HG03196 (cell line): Measurements from ENCODE around the gene FOXK1.
"Not testable (repeated sequence)": the region's sequence is repeated elsewhere in the genome, so short reads cannot be mapped to it uniquely, and the experiment has no call there.

Experiments
- ATAC-seq: cut with Tn5 transposase; IDR thresholded peaks from one replicate; pipeline ENCODE4 v1.9.1; 2021; ENCODE audit not compliant: unreplicated experiment

The FOXK1 gene

GRCh38 chr7:4783292-4783652 is 101.2 kb downstream of the FOXK1 start:
- no peak for ATAC-seq

GRCh38 chr7:4783762-4784351 is 101.8 kb downstream of the FOXK1 start:
- no peak for ATAC-seq

- ATAC-seq = no peak
Observed at GRCh38 chr7:4784799-4785198, 102.7 kb downstream of the FOXK1 start.

GRCh38 chr7:4785371-4785770 is 103.3 kb downstream of the FOXK1 start:
- ATAC-seq = no peak

GRCh38 chr7:4786015-4786414 is 103.9 kb downstream of the FOXK1 start:
- ATAC-seq = no peak

- no peak for ATAC-seq
Observed at GRCh38 chr7:4787541-4787940, 105.4 kb downstream of the FOXK1 start.

- ATAC-seq = no peak
Observed at GRCh38 chr7:4787947-4788626, 106.0 kb downstream of the FOXK1 start.

GRCh38 chr7:4788627-4789189 is 106.6 kb downstream of the FOXK1 start:
- ATAC-seq = no peak

GRCh38 chr7:4789194-4790077 is 107.3 kb downstream of the FOXK1 start:
- ATAC-seq = no peak

GRCh38 chr7:4790078-4790465 is 108.0 kb downstream of the FOXK1 start:
- no peak for ATAC-seq

GRCh38 chr7:4790516-4790991 is 108.5 kb downstream of the FOXK1 start:
- ATAC-seq = no peak

GRCh38 chr7:4791101-4791737 is 109.1 kb downstream of the FOXK1 start:
- ATAC-seq = no peak

- ATAC-seq = no peak
Observed at GRCh38 chr7:4791738-4792536, 109.8 kb downstream of the FOXK1 start.

GRCh38 chr7:4792537-4793126 is 110.5 kb downstream of the FOXK1 start:
- ATAC-seq = no peak

- ATAC-seq = not testable (repeated sequence)
Observed at GRCh38 chr7:4793385-4793993, 111.4 kb downstream of the FOXK1 start.

GRCh38 chr7:4794171-4794570 is 112.1 kb downstream of the FOXK1 start:
- ATAC-seq = not testable (repeated sequence)

- ATAC-seq = no peak
Observed at GRCh38 chr7:4794591-4795350, 112.7 kb downstream of the FOXK1 start.

GRCh38 chr7:4796453-4796852 is 114.4 kb downstream of the FOXK1 start:
- no peak for ATAC-seq
